T1000 (cell line): ENCODE data around the gene HCRTR1.

Source experiments
- DNase-seq: peaks from one replicate; lab custom pipeline; 2025; ENCODE audit warnings: mixed read lengths; lab: John Stamatoyannopoulos, UW

Gene HCRTR1

DNA sequence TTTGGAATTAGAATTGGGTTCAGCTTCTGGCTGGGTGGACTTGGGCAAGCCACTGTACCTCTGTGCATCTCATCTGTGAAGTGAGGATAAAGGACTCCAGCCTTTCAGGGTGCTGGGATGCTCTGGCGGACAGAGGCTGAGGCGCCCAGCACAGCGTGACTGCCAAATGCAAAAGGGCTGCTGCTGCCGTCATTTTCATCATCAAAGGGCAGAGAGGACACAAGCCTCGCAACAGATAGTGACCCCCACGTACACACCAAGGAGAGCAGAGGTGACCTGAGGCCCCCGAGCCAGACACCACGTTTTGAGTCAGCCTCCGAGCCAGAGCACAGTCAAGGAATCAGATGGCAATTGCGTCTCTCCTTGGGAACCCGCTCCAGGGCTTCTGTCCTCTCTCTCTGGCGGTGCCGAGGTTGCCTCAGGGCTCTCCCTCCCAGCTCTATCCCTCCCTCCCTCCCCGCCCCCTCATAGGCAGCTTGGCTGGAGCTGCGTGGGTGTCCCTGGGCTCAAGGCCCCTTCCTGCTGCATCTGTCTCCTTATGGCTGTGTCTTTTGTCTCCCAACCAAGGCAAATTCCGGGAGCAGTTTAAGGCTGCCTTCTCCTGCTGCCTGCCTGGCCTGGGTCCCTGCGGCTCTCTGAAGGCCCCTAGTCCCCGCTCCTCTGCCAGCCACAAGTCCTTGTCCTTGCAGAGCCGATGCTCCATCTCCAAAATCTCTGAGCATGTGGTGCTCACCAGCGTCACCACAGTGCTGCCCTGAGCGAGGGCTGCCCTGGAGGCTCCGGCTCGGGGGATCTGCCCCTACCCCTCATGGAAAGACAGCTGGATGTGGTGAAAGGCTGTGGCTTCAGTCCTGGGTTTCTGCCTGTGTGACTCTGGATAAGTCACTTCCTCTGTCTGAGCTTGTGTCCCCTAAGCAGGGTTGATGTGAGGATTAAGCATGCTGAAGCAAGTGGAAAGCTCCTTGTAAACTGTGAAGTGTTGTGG, 9.0 kb downstream of the HCRTR1 start:
- DNase-seq: no peak

- DNase-seq: no peak
Observed at GRCh38 chr1:31627301-31627929, 9.9 kb downstream of the HCRTR1 start.

GRCh38 chr1:31627930-31628559, 10.6 kb downstream of the HCRTR1 start:
- no peak for DNase-seq

DNA sequence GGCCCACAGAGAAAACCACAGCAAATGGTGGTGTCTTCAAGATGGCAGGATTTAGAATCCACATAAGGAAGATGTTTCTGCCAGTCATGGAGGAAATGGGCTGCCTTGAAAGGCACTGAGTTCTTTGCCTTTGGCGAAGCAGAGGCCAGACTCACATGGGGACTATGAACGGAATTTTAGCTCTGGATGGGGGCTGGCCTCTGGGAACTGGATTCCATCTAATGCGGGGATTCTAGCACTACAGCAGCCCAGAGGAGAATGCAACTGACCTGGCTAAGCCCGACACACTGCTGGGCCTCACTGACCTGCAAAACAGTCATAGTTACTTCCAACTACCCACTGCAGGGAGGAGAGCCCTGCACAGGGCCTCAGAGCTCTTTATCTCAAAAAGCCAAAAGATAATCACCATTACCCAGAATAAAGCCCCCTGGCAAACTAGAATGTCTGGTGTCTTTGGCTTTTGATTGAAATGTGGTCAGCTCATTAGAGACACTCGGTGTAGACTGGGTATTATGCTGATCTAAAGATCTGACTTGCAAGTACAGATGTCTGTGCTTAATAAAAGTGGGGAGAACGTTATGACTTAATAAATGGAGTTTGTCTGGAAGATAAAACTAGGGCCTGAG, 11.6 kb downstream of the HCRTR1 start:
- no peak for DNase-seq

GRCh38 chr1:31632649-31633048, 15.2 kb downstream of the HCRTR1 start:
- no peak for DNase-seq

DNA sequence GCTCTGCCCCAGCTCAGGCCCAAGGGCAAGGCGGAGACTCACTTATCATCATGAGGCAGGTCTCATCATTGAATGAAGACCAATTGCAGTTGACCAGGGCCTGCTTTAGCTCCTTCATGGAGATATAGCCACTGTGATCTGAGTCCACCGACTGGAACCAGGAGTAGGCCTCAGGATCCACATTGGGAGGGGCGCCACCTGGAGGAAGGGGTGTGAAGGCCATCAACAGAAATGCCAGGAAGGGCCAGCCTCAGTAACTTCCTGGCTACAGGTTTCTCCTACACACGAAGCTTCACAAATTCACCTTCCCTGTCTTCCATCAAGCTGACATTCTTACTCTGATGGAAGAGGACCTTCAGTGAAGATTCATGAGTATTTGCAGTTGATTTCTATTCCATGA, 15.6 kb downstream of the HCRTR1 start:
- peak; percentile 13 for DNase-seq

GRCh38 chr1:31637915-31638673, 20.6 kb downstream of the HCRTR1 start:
- DNase-seq: no peak

DNA sequence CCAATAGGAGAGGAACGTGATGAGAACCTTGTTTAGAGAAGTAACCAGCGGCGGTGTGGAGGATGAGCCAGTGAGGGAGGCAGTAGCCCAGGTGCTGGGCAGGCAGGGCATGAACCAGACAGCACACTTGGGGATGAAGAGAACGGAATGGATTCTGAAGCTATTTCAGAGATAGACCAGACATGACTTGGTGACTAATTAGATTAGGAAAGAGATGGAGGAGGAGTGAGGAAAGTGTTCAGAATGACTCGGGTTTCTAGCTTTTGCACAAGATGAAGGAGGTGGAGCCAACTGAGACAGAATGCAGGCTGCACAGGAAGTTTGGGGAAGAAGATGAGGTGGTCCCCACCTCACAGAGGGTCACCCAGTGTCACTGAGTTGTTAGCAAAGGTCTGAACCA, 22.1 kb downstream of the HCRTR1 start:
- no peak for DNase-seq

DNA sequence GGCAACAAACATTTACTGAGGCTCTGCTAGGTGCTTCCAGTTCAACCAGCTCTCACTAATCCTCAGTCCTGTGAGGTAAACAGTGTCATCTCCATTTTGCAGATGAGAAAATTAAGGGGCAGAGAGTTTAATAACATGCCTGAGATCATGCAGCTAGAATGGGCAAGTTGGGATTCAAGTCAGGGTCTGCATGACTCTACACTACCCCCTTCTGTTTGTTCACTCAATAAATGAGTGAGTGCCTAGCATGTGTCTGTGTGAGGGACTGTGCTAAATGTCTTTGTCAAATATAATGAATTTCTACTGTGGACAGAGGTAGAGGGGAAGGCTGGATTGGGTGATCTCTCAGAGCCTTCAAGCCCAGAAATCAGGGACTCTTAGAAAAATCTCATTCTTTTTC, 22.7 kb downstream of the HCRTR1 start:
- no peak for DNase-seq

DNA sequence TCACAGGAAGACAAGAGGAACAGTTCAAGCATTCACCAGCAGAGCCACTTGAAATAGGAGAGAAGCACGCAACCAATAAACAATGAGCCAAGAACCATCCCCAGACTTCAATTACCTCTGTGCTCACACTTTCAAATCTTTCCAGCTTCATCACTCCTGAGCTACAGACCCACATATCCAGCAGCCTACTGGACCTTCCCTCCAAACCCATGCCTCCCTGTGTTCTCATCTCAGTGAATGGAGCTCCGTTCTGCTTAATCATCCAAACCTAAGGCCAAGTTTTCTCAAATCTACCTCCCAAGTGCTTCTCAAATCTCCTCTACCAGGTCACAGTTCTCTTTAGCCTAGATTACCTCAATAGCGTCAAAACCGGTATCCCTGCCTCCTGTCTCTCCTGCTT, 23.5 kb downstream of the HCRTR1 start:
- no peak for DNase-seq

GRCh38 chr1:31642366-31642765, 24.9 kb downstream of the HCRTR1 start:
- no peak for DNase-seq

DNA sequence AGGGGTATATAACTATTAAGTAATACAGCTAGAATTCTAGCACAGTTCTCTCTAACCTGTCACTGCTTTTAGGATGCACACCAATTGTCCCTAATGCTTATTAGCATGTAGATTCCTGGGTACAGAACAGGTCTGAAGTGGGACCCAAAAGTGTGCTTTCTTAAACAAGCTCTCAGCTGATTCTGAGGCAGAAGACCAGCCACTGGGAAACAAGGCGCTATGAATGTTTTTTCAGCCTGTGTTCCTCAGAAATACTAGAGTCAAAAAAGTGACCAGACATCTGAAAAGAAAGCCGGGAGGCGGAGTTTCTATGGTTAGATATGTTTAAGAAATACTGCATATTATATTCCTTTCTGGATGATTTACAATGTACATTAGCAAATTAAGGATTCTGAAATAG, 25.4 kb downstream of the HCRTR1 start:
- DNase-seq: no peak

GRCh38 chr1:31643976-31644559, 26.6 kb downstream of the HCRTR1 start:
- DNase-seq: no peak

GRCh38 chr1:31644560-31645273, 27.2 kb downstream of the HCRTR1 start, which contains the start of gene PEF1:
TSS of gene PEF1 (minus strand) at chr1:31644876. CDS start at chr1:31644864, 12 bp downstream.
- peak; percentile 99 for DNase-seq

GRCh38 chr1:31645274-31645568, 27.7 kb downstream of the HCRTR1 start:
- no peak for DNase-seq

DNA sequence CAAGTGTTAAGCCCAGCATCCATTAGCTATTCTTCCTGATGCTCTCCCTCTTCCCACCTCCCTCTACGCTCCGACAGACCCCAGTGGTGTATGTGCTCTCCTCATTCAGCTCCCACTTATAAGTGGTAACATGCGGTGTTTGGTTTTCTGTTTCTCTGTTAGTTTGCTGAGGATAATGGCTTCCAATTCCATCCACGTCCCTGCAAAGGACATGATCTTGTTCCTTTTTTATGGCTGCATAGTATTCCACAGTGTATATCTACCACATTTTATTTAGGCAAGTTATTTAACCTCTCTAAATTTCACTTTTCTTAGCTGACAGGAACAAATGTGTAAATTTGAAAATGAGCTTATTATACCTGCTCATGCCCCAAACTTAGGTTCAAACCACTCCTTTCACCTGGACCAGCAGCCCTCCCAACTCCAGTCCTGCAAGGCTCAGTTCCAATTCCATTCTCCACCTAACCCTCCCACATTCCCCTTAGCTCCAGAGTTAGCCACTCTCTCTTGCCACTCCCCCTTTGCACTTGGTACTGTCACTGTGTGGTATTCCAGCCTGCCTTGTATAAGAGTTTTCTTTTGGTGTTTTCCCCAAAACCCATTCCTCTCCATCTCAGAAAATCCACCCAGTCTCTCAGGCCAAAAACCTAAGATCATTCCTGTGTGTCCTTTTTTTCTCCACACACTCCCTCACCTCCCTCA, 28.9 kb downstream of the HCRTR1 start:
- DNase-seq: no peak

DNA sequence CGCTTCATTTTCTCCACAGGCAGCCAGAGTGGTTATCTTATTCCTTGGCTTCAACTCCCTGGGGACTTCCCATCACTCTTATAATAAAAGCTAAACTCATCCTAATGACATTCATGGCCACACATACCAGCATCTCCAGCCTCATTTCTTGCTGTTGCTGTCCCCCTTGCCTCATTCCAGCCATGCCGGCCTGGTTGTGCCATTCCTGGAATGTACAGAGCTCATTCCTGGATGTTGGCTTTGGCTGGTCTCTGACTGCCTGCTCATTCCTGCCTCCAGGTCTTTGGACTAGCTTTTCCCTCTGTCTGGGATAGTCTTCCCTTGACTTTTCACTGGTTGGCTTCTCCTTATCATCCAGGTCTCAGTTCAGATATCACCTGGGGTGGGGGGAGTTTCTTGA, 29.6 kb downstream of the HCRTR1 start:
- DNase-seq: no peak

- DNase-seq: no peak
Observed at GRCh38 chr1:31648190-31648589, 30.7 kb downstream of the HCRTR1 start.

- DNase-seq: no peak
Observed at GRCh38 chr1:31648641-31649357, 31.3 kb downstream of the HCRTR1 start.
